Activated CD8-positive, alpha-beta memory T cell treated with anti-CD3 and anti-CD28 coated beads, Interleukin-2, amount 10 ng/mL, durations not matched to agents 7 days and 5 days (primary cell): ENCODE measurements around the gene RUSC1. TPM values are rescaled to one million over a fixed set of nuclear protein-coding genes. Genes with fewer than 3 reads are reported as not detected.

ENCODE experiments used
- ATAC-seq: fragments of 150-1000 bp; cut with Tn5 transposase; one replicate; pipeline ENCODE4 v1.10.0; 2021; ENCODE audit warnings: moderate library complexity
- CTCF ChIA-PET: fragments of 350-600 bp; sonication (Branson Sonifier 250); formaldehyde crosslinking; loops from one replicate; lab custom pipeline; 2021; ENCODE audit warnings: antibody characterized with exemption; lab: Charles Lee
- DNase-seq: peaks from one replicate; pipeline ENCODE4 v3.0.0-alpha.2; 2020
- H3K27ac Mint-ChIP-seq: one replicate; pipeline ENCODE4 v1.8.0; 2021; ENCODE audit warnings: mild to moderate bottlenecking, mixed read lengths
- H3K27me3 Mint-ChIP-seq: one replicate; pipeline ENCODE4 v1.8.0; 2021; ENCODE audit warnings: mixed read lengths
- H3K36me3 Mint-ChIP-seq: one replicate; pipeline ENCODE4 v1.8.0; 2021; ENCODE audit warnings: mild to moderate bottlenecking, mixed read lengths
- H3K4me1 Mint-ChIP-seq: one replicate; pipeline ENCODE4 v1.8.0; 2021; ENCODE audit warnings: mixed read lengths
- H3K4me3 Mint-ChIP-seq: one replicate; pipeline ENCODE4 v1.8.0; 2021; ENCODE audit warnings: mild to moderate bottlenecking, moderate library complexity, mixed read lengths
- H3K9me3 Mint-ChIP-seq: one replicate; pipeline ENCODE4 v1.8.0; 2022; ENCODE audit warnings: low read depth, mixed read lengths
- total RNA-seq, 2 experiments: library from RNA; stranded (reverse); gene quantifications; one replicate each; pipeline ENCODE4 v1.2.3, GENCODE V29; 2021

The RUSC1 gene, protein sequence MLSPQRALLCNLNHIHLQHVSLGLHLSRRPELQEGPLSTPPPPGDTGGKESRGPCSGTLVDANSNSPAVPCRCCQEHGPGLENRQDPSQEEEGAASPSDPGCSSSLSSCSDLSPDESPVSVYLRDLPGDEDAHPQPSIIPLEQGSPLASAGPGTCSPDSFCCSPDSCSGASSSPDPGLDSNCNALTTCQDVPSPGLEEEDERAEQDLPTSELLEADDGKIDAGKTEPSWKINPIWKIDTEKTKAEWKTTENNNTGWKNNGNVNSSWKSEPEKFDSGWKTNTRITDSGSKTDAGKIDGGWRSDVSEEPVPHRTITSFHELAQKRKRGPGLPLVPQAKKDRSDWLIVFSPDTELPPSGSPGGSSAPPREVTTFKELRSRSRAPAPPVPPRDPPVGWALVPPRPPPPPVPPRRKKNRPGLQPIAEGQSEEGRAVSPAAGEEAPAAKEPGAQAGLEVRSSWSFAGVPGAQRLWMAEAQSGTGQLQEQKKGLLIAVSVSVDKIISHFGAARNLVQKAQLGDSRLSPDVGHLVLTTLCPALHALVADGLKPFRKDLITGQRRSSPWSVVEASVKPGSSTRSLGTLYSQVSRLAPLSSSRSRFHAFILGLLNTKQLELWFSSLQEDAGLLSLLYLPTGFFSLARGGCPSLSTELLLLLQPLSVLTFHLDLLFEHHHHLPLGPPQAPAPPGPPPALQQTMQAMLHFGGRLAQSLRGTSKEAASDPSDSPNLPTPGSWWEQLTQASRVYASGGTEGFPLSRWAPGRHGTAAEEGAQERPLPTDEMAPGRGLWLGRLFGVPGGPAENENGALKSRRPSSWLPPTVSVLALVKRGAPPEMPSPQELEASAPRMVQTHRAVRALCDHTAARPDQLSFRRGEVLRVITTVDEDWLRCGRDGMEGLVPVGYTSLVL
- total RNA-seq, result 10 to 100 TPM; 29.1 to 33.2 TPM

DNA sequence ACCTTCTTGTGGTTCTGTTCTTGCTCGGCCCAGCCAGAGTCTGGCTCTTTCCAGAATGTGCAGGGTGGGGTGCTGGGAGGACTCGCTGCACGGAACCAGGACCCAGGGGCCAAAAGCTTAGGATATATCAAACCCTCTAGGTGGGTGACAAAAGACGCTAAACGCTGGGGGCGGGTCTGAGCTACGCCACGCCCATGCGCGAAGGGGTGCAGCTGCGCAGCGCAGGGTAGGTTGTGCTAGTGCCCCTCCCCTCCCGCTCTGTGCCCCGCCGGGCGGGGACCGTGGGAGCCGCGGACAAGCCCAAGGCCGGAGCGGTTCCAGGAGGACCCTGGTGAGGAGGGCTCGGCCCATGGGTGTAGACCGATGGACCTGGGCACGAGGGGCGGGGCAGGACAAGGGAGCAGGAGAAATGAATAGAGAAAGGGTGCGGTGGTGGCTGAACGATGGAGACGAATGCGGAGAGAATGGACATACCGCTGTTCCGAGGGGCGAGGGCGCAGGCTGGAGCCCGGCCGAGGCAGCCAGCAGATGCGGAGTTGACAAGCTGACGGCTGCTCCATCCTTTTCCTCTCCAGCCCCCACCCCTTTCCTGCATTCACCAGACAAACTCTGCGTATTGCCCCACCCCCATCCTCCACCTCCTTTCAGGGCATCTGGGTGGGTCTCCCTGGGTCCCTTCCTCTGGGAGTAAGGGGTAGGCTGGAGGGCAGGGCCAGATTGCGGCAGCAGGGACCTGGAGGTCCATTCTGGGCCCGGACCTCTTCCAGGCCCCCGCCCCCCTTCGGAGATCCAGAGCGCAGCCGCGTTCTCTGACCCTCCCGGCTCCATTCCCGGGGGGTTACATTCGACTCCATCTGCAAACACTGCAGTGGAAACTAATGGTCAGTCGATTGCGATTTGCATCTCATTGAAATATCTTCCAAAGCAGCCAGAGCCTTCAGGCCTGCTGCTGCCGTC, at the start of gene RUSC1:
Gene RUSC1 (plus strand): TSS at position 234 of the 957 bp plus-strand sequence. CDS start 880 bp downstream, outside the sequence.
- CTCF ChIA-PET, result interaction anchor here (0.6 to 9.0 kb wide), 13 partner anchors 9 to 216 kb away, joined by 3 to 160 read pairs (median 18); partner anchors contain the start of genes CLK2, ENTREP3, FDPS and SCAMP3
- peak; percentile 81 for DNase-seq
- Mint-ChIP-seq H3K4me1 (peaks cover 49% of the 10 kb centered on the region), H3K9me3 (no peaks in the 10 kb centered on the region), H3K27me3 (no peaks in the 10 kb centered on the region), H3K36me3 (peaks cover 18% of the 10 kb centered on the region), H3K27ac (peak within 1 kb of the TSS; percentile 25), H3K4me3 (peak within 1 kb of the TSS; percentile 15)
- peak; percentile 10 for ATAC-seq

DNA sequence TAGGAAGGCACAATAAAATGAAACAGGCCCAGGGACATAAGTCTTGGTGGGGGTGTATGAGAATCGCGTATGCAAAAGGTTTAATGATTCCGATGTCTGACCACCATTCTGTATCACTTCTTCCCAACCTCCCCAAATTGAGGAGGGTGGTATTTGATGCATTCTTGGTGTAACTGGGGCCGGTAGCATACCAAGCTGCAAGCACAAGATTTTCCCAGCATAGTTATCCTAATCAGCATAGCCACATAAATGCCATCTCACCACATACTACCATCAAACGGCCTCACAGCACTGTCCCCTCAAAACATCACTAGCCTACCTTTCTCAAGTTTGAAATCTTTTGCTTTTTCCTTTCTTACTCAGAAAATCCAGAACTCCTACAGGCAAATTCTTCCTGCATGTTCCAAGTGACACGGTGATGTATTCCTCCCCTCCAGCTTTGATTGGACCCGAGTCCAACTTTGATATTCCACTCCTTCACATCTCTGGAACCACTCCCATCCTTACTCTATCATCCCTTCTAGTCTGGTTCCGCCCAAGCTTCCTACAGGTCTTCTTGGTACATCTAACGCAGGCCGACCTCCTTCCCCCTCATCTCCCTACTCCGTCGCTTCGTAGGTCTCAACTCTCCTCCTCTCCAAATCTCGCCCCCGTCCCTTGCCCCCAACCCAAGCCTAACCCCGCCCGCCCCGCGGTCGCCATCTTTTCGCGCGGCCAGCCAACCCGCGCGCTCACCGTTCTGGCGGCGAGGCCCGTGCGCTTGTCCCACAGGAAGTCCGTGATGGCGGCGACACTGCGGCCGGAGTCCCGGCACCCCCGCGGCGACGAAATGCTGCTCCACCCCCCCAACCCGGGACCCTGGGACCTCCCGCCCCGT, 48.0 kb upstream of the RUSC1 start:
- H3K36me3 Mint-ChIP-seq, result peaks cover 42% of the 10 kb centered on the region
- peaks cover 43% of the 10 kb centered on the region for H3K4me1 Mint-ChIP-seq
- H3K27me3 Mint-ChIP-seq, result no peaks in the 10 kb centered on the region
- CTCF ChIA-PET, result interaction anchor here (0.7 to 7.7 kb wide), 10 partner anchors 11 to 806 kb away, joined by 3 to 68 read pairs (median 3); partner anchors contain the start of genes ENTREP3 and FDPS
- peak overlapping the region; percentile 95 for H3K27ac Mint-ChIP-seq
- H3K9me3 Mint-ChIP-seq, result no peaks in the 10 kb centered on the region
- DNase-seq, result no peak
- H3K4me3 Mint-ChIP-seq, result peak overlapping the region; percentile 98
- ATAC-seq, result peak; percentile 32

DNA sequence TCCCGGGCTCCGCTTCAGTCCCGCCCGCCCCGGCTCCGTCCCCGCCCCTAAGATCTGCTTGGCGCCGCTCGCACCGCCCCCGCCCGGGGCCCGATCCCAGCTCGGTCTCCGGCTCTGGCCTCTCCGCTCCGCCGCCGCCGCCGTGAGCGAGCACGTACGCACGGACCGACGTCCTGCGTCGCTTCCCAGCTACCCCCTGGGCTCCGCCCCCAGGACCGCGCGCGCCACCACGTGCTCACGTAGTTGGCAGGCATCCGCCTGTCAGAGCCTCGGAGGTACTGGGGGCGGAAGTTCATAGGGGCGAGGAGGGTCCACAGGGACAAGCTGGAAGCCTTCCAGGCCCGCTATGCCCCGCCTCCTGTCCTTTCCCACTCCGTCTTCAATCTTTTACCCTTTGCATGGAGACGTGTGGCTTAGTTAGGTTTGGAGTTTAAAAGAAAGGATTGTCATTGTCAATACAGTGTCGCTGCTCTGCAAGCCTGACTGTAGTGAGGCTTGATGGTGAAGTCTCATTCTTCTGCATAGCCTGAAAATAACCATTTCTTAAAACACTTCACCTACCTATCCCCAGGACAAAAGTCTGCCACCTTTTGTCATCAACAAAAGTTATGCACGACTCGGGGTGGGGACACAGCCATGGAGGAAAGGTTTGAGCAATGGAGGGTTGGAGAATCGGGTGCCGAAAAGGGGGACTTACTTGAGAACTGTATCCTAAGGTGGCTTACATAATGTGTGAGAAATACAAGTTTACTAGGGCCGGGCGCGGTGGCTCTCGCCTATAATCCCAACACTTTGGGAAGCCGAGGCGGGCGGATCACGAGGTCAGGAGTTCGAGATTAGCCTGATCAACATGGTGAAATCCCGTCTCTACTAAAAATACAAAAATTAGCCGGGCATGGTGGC, 47.1 kb upstream of the RUSC1 start, which contains the start of gene CLK2:
Gene CLK2 (minus strand): TSS at position 162 of the 903 bp plus-strand sequence. CDS start 2,527 bp downstream, outside the sequence.
- Mint-ChIP-seq H3K4me3 (peak within 1 kb of the TSS; percentile 98), H3K36me3 (peaks cover 33% of the 10 kb centered on the region), H3K27ac (peak within 1 kb of the TSS; percentile 95), H3K27me3 (no peaks in the 10 kb centered on the region), H3K4me1 (peaks cover 47% of the 10 kb centered on the region), H3K9me3 (no peaks in the 10 kb centered on the region)
- ATAC-seq, result peak; percentile 88
- CTCF ChIA-PET, result interaction anchor here (0.7 to 7.7 kb wide), 11 partner anchors 12 to 807 kb away, joined by 3 to 68 read pairs (median 3); partner anchors contain the start of gene FDPS
- DNase-seq, result peak; percentile 98

DNA sequence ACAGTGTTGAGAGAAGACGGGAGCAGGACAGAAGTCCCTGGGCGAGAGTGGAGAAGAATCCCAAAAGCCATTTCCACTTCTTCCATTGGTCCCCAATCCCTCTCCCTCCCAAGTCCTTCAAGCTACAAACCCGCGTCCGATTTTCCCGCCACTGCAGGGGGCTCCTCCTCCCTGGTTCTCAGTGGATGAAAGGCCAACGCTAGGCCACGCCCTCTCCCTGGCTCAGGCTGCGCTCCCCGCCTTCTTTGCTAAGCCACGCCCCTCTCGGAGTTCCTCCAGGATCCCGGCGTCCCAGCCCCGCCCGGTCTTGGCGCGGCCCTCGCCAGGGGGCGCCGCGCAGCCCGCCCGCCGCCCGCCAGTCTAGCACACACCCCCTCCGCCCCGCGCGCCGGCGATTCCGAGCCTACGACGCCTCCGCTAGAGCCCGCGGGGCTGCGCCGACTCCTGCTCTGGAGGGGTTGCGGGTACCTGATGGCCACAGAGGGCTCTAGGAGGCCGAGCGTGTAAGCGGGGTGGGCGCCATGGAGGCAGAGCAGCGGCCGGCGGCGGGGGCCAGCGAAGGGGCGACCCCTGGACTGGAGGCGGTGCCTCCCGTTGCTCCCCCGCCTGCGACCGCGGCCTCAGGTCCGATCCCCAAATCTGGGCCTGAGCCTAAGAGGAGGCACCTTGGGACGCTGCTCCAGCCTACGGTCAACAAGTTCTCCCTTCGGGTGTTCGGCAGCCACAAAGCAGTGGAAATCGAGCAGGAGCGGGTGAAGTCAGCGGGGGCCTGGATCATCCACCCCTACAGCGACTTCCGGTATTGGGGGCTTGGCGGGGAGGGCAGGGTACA, 43.4 kb upstream of the RUSC1 start, which contains the start of gene HCN3:
Gene HCN3 (plus strand): TSS at position 394 of the 832 bp plus-strand sequence. CDS start 128 bp downstream, at position 522.
- Mint-ChIP-seq H3K4me3 (peak within 1 kb of the TSS; percentile 68), H3K9me3 (no peaks in the 10 kb centered on the region), H3K27ac (peak within 1 kb of the TSS; percentile 49), H3K4me1 (peaks cover 36% of the 10 kb centered on the region), H3K36me3 (peaks cover 6% of the 10 kb centered on the region), H3K27me3 (no peaks in the 10 kb centered on the region)
- CTCF ChIA-PET, result interaction anchor here (0.5 to 7.7 kb wide), 9 partner anchors 11 to 233 kb away, joined by 3 to 68 read pairs (median 5); partner anchors contain the start of gene FDPS
- ATAC-seq (peak; percentile 70), DNase-seq (peak; percentile 96)

DNA sequence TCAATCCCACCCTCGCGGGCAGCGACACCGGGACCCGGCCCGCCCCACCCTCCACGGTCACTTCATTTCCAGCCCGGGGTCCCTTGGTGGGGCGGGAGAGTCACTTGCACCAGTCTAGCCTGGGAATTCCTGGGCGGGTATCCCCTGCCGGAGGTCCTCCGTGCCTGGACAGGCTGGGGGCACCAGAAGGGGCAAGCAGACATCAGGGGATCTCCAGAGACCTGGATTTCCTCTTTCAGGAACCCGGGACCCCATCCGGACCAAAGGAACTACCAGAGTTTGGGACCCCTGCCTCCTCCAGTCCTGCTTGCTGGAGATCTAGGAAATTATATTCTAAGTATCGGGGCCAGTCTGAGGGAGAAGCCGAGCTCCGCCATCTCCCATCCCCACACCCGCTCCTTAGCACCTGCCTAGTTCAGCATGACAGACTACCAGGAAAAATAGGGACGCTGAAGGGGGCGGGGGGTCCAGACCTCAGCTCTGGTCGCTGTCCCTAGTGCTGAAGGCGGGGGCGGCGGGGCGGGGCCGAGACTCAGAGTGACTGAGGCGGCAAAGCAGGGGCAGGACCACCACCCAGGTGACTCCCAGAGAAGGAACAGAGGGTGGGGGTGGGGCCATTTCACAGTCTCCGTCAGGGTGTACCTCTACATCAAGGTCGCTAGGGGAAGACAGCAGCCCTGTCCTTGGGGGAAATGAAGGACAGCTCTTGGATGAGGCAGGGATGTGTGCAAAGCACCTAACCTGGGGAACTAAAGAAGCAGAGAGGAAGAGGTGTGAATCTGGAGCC, 42.6 kb upstream of the RUSC1 start:
- peaks cover 29% of the 10 kb centered on the region for H3K4me1 Mint-ChIP-seq
- peak overlapping the region; percentile 68 for H3K4me3 Mint-ChIP-seq
- DNase-seq, result peak; percentile 78
- no peak overlapping the region for H3K27ac Mint-ChIP-seq
- ATAC-seq, result peak; percentile 13
- H3K36me3 Mint-ChIP-seq, result no peaks in the 10 kb centered on the region
- no peaks in the 10 kb centered on the region for H3K9me3 Mint-ChIP-seq
- H3K27me3 Mint-ChIP-seq, result no peaks in the 10 kb centered on the region
- CTCF ChIA-PET, result interaction anchor here (0.9 to 3.7 kb wide), 8 partner anchors 14 to 314 kb away, joined by 3 to 28 read pairs (median 4); partner anchors contain the start of genes FDPS and KRTCAP2

DNA sequence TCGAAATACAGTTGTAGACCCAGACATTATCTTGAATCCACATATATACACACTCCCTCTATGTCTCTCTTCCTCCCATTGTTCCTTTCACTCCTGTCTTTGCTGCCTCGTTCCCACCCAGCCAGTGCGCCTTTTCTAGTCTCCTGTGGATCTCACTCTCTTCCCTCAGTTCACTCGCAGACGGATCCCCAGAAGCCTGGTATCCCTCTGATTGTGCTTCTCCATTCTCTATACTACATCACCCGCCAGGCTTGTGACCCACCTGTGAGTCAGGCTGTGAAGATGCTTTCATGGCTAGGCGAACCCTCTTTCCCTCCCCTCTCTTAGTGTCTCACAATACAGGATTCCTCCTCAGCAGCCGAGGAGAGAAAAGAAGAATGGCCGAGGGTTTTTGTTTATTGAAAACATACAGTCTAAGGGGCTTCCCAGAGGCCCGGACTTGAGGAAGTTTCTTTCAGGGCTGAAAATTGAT, 42.0 kb upstream of the RUSC1 start:
- CTCF ChIA-PET, result interaction anchor here (0.7 to 3.7 kb wide), 10 partner anchors 13 to 314 kb away, joined by 3 to 28 read pairs (median 4); partner anchors contain the start of genes FDPS and KRTCAP2
- no peak overlapping the region for H3K27ac Mint-ChIP-seq
- no peaks in the 10 kb centered on the region for H3K36me3 Mint-ChIP-seq
- H3K9me3 Mint-ChIP-seq, result no peaks in the 10 kb centered on the region
- ATAC-seq, result no peak
- H3K27me3 Mint-ChIP-seq, result no peaks in the 10 kb centered on the region
- peaks cover 25% of the 10 kb centered on the region for H3K4me1 Mint-ChIP-seq
- peak overlapping the region; percentile 68 for H3K4me3 Mint-ChIP-seq
- DNase-seq, result no peak

DNA sequence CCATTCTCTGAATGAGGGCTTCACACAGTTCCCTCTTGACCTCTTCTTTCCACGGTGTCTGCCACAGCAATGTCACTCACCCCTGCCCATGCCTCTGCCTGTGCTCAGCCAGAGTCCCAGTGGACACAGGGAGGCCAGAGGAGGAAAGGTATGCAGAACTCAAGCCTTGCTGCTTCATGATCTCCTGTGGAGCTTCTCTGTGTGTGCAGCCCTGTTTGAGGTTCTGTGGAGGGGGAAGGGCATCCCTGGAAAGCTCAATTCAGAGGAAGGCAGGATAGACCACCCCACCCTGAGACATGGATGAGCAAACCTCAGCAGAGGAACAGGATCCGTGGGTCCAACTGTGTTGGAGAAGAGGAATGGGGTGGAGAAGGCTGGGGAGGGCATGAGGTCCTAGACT, 41.4 kb upstream of the RUSC1 start:
- no peak overlapping the region for H3K27ac Mint-ChIP-seq
- no peak overlapping the region for H3K4me3 Mint-ChIP-seq

DNA sequence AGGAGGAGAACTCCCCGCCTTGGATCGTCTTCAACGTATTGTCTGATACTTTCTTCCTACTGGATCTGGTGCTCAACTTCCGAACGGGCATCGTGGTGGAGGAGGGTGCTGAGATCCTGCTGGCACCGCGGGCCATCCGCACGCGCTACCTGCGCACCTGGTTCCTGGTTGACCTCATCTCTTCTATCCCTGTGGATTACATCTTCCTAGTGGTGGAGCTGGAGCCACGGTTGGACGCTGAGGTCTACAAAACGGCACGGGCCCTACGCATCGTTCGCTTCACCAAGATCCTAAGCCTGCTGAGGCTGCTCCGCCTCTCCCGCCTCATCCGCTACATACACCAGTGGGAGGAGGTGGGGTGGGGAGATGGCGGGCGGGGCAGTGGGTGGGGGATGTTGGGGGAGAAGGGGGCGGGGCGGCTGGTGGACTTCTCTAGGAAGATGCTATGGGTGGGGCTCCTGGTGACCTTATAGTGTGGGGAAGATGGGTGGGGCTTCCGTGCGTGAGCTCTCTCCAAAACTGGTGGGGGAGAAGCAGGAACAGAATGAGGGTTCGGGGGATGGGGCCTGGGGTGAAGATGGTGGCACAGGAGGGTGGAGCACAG, 38.1 kb upstream of the RUSC1 start:
- Mint-ChIP-seq H3K27ac (no peak overlapping the region), H3K9me3 (no peaks in the 10 kb centered on the region), H3K4me1 (peaks cover 6% of the 10 kb centered on the region), H3K27me3 (no peaks in the 10 kb centered on the region), H3K36me3 (no peaks in the 10 kb centered on the region), H3K4me3 (no peak overlapping the region)
- DNase-seq (no peak), ATAC-seq (no peak)
- CTCF ChIA-PET, result interaction anchor here (1.8 to 2.5 kb wide), 2 partner anchors 32 to 41 kb away, joined by 6 to 10 read pairs; no protein-coding TSS in a partner anchor

More for the DNA sequence above, 41.4 kb upstream of the RUSC1 start:
- no peaks in the 10 kb centered on the region for H3K36me3 Mint-ChIP-seq
- no peaks in the 10 kb centered on the region for H3K27me3 Mint-ChIP-seq
- DNase-seq (no peak), ATAC-seq (no peak)
- no peaks in the 10 kb centered on the region for H3K9me3 Mint-ChIP-seq
- H3K4me1 Mint-ChIP-seq, result peaks cover 22% of the 10 kb centered on the region
- CTCF ChIA-PET, result interaction anchor here (0.7 to 3.7 kb wide), 9 partner anchors 13 to 313 kb away, joined by 3 to 28 read pairs (median 5); partner anchors contain the start of genes FDPS and KRTCAP2

DNA sequence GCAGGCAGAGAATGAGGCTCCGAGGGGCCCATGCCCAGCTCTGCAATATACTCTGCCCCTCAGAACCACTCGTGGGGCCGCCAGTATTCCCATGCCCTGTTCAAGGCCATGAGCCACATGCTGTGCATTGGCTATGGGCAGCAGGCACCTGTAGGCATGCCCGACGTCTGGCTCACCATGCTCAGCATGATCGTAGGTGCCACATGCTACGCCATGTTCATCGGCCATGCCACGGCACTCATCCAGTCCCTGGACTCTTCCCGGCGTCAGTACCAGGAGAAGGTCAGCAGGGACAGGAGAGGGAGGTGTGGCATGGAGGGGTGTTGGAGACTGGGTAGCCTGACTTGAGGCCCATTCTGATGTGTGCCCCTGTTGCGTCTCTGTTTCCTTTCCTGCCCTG, 36.2 kb upstream of the RUSC1 start:
- CTCF ChIA-PET, result interaction anchor here (1.6 kb wide), 1 partner anchor 39 kb away, joined by 3 read pairs; no protein-coding TSS in a partner anchor

More for the DNA sequence above, 36.2 kb upstream of the RUSC1 start:
- no peak for DNase-seq
- H3K4me3 Mint-ChIP-seq, result no peak overlapping the region
- no peaks in the 10 kb centered on the region for H3K4me1 Mint-ChIP-seq
- no peaks in the 10 kb centered on the region for H3K27me3 Mint-ChIP-seq
- no peaks in the 10 kb centered on the region for H3K36me3 Mint-ChIP-seq
- no peak for ATAC-seq
- no peaks in the 10 kb centered on the region for H3K9me3 Mint-ChIP-seq
- H3K27ac Mint-ChIP-seq, result no peak overlapping the region
